HEK293 (cell line): Measurements from ENCODE around the gene NCKAP1.
A peak's percentile ranks its signal among the peaks of the same experiment; 100 is the strongest.

Experiments used
- BCL11B ChIP-seq: fragments of 450-650 bp; formaldehyde crosslinking; IDR thresholded peaks from 2 replicates; pipeline ENCODE4 v1.5.1; 2016; ENCODE audit warnings: low read depth, missing biosample characterization, missing genetic modification characterization
- KLF1 ChIP-seq: fragments of 450-650 bp; formaldehyde crosslinking; IDR thresholded peaks from 2 replicates; pipeline ENCODE4 v1.5.1; 2016; ENCODE audit warnings: missing biosample characterization, missing genetic modification characterization
- OSR2 ChIP-seq: fragments of 450-650 bp; formaldehyde crosslinking; IDR thresholded peaks from 2 replicates; pipeline ENCODE4 v1.5.1; 2016; ENCODE audit warnings: missing biosample characterization, missing genetic modification characterization
- PBX3 ChIP-seq: sonication (generic); formaldehyde crosslinking; IDR thresholded peaks from 2 replicates; pipeline ENCODE4 v1.8.1; 2022; ENCODE audit warnings: mild to moderate bottlenecking, moderate library complexity, missing genetic modification reagents
- SCRT1 ChIP-seq: fragments of 450-650 bp; formaldehyde crosslinking; IDR thresholded peaks from 2 replicates; pipeline ENCODE4 v1.5.1; 2016; ENCODE audit warnings: missing biosample characterization, missing genetic modification characterization, borderline replicate concordance
- ZBTB17 ChIP-seq: fragments of 450-650 bp; formaldehyde crosslinking; IDR thresholded peaks from 2 replicates; pipeline ENCODE4 v1.5.1; 2016; ENCODE audit warnings: missing biosample characterization, missing genetic modification characterization
- ZBTB21 ChIP-seq: fragments of 450-650 bp; formaldehyde crosslinking; IDR thresholded peaks from 2 replicates; pipeline ENCODE4 v1.5.1; 2017; ENCODE audit warnings: missing biosample characterization, missing genetic modification characterization
- ZEB2 ChIP-seq: fragments of 450-650 bp; formaldehyde crosslinking; IDR thresholded peaks from 2 replicates; pipeline ENCODE4 v1.5.1; 2016; ENCODE audit warnings: missing biosample characterization, missing genetic modification characterization
- ZNF155 ChIP-seq: fragments of 450-650 bp; formaldehyde crosslinking; IDR thresholded peaks from 2 replicates; pipeline ENCODE4 v1.5.1; 2016; ENCODE audit warnings: missing biosample characterization, missing genetic modification characterization
- ZNF175 ChIP-seq: fragments of 450-650 bp; formaldehyde crosslinking; IDR thresholded peaks from 2 replicates; pipeline ENCODE4 v1.5.1; 2016; ENCODE audit warnings: missing biosample characterization, missing genetic modification characterization
- ZNF184 ChIP-seq: fragments of 450-650 bp; IDR thresholded peaks from 2 replicates; pipeline ENCODE4 v1.5.1; 2018; ENCODE audit warnings: missing biosample characterization, mild to moderate bottlenecking, missing genetic modification characterization
- ZNF19 ChIP-seq: fragments of 450-650 bp; formaldehyde crosslinking; IDR thresholded peaks from 2 replicates; pipeline ENCODE4; 2016; ENCODE audit warnings: missing biosample characterization, missing genetic modification characterization, low read depth
- ZNF473 ChIP-seq: fragments of 450-650 bp; formaldehyde crosslinking; IDR thresholded peaks from 2 replicates; pipeline ENCODE4 v1.5.1; 2017; ENCODE audit warnings: missing biosample characterization, missing genetic modification characterization
- ZNF514 ChIP-seq: fragments of 450-650 bp; formaldehyde crosslinking; IDR thresholded peaks from 2 replicates; pipeline ENCODE4 v1.5.1; 2016; ENCODE audit warnings: missing biosample characterization, missing genetic modification characterization
- ZNF518A ChIP-seq: fragments of 450-650 bp; formaldehyde crosslinking; conservative IDR thresholded peaks from 2 replicates; pipeline ENCODE4 v1.5.1; 2016; ENCODE audit warnings: low read depth, missing biosample characterization, missing genetic modification characterization
- ZNF548 ChIP-seq: fragments of 450-650 bp; formaldehyde crosslinking; IDR thresholded peaks from 2 replicates; pipeline ENCODE4 v1.5.1; 2016; ENCODE audit warnings: missing biosample characterization, missing genetic modification characterization
- ZNF560 ChIP-seq: fragments of 450-650 bp; formaldehyde crosslinking; IDR thresholded peaks from 2 replicates; pipeline ENCODE4 v1.5.1; 2017; ENCODE audit warnings: missing biosample characterization, missing genetic modification characterization, borderline replicate concordance
- ZNF610 ChIP-seq: fragments of 450-650 bp; formaldehyde crosslinking; IDR thresholded peaks from 2 replicates; pipeline ENCODE4 v1.5.1; 2016; ENCODE audit warnings: missing biosample characterization, missing genetic modification characterization, borderline replicate concordance
- ZNF621 ChIP-seq: fragments of 450-650 bp; formaldehyde crosslinking; IDR thresholded peaks from 2 replicates; pipeline ENCODE4 v1.5.1; 2017; ENCODE audit warnings: missing biosample characterization, missing genetic modification characterization
- ZNF677 ChIP-seq: fragments of 450-650 bp; IDR thresholded peaks from 2 replicates; pipeline ENCODE4 v1.5.0; 2018; ENCODE audit warnings: missing biosample characterization, mild to moderate bottlenecking, missing genetic modification characterization, moderate library complexity
- TF ChIP-seq, protein P1 (sequence below): fragments of 450-650 bp; formaldehyde crosslinking; IDR thresholded peaks from 2 replicates; pipeline ENCODE4 v1.5.1; 2016; ENCODE audit warnings: missing biosample characterization, missing genetic modification characterization
- TF ChIP-seq, protein P2 (sequence below): fragments of 450-650 bp; formaldehyde crosslinking; IDR thresholded peaks from 2 replicates; pipeline ENCODE4 v1.5.1; 2016; ENCODE audit warnings: missing biosample characterization, missing genetic modification characterization
- TF ChIP-seq, protein P3 (sequence below): fragments of 450-650 bp; formaldehyde crosslinking; IDR thresholded peaks from 2 replicates; pipeline ENCODE4 v1.5.1; 2017; ENCODE audit warnings: missing biosample characterization, missing genetic modification characterization
- TF ChIP-seq, protein P4 (sequence below): fragments of 450-650 bp; formaldehyde crosslinking; IDR thresholded peaks from 2 replicates; pipeline ENCODE4 v1.5.1; 2016; ENCODE audit warnings: missing biosample characterization, missing genetic modification characterization

Gene NCKAP1

DNA sequence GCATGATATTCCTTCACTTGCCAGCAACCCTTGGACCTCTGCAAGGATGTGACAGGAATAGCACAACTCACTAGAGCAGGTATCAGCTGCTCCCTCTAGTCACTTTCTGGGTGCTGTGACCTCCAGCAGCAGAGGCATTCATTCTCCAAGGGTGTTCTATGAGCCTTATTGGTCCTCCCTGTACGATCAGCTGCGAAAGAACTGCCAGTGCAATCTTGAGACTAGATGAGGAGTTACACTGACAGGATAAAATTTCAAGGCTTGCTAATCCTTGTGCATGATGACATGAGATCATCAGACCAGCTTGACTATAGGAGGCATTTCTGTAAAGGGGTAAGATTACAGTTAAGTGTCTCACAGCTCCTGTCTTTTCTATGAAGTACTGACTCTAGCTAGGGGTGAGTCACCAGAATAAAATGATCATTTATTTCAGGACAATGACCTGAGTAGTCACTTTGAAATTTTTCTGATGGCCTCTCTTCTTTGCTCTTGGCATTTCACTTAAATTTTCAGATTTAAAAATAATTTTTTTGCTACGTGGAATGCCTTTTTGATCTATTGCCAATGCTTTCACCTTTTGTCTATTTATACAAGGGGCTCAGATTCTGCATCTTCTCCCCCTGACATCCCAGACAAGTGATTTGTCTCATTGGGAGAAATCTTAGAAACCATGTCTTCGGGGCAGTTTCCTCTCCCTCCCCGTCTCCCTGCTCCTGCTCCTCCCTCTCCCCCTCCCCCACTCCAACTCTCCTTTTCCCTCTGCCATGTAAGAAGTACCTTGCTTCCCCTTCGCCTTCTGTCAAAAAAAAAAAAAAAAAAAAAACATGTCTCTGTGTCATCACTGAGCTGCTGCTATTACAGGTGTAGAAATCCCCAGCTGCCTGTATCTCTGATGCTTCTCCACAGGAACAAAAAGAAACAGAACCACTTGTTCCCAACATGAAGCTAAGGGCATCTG lies 122.6 kb downstream of the NCKAP1 start (continued):
- TF ChIP-seq SCRT1 (tag by site-specific recombination): 0 out of 2 replicates have a peak, but pooled peaks have one; percentile 57
- TF ChIP-seq KLF1 (tag by site-specific recombination): no peak
- no peak for TF ChIP-seq ZNF621 (tag by site-specific recombination)
- TF ChIP-seq, protein P1, sequence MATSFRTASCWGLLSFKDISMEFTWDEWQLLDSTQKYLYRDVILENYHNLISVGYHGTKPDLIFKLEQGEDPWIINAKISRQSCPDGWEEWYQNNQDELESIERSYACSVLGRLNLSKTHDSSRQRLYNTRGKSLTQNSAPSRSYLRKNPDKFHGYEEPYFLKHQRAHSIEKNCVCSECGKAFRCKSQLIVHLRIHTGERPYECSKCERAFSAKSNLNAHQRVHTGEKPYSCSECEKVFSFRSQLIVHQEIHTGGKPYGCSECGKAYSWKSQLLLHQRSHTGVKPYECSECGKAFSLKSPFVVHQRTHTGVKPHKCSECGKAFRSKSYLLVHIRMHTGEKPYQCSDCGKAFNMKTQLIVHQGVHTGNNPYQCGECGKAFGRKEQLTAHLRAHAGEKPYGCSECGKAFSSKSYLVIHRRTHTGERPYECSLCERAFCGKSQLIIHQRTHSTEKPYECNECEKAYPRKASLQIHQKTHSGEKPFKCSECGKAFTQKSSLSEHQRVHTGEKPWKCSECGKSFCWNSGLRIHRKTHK (tag by site-specific recombination): no peak
- TF ChIP-seq, protein P2, sequence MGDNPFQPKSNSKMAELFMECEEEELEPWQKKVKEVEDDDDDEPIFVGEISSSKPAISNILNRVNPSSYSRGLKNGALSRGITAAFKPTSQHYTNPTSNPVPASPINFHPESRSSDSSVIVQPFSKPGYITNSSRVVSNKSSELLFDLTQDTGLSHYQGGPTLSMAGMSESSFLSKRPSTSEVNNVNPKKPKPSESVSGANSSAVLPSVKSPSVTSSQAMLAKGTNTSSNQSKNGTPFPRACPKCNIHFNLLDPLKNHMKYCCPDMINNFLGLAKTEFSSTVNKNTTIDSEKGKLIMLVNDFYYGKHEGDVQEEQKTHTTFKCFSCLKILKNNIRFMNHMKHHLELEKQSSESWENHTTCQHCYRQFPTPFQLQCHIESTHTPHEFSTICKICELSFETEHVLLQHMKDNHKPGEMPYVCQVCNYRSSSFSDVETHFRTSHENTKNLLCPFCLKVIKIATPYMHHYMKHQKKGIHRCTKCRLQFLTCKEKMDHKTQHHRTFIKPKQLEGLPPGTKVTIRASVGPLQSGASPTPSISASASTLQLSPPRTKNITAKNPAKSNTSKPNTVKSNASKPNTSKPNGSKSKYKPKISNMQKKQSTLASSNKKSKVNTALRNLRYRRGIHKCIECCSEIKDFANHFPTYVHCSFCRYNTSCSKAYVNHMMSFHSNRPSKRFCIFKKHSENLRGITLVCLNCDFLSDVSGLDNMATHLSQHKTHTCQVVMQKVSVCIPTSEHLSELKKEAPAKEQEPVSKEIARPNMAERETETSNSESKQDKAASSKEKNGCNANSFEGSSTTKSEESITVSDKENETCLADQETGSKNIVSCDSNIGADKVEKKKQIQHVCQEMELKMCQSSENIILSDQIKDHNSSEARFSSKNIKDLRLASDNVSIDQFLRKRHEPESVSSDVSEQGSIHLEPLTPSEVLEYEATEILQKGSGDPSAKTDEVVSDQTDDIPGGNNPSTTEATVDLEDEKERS (tag by site-specific recombination): no peak
- TF ChIP-seq ZNF610: no peak
- TF ChIP-seq ZBTB21: 0 out of 2 replicates have a peak, but pooled peaks have one; percentile 49
- no peak for TF ChIP-seq ZNF677 (tag by site-specific recombination)
- no peak for TF ChIP-seq ZNF19
- TF ChIP-seq ZNF155 (tag by site-specific recombination): no peak
- TF ChIP-seq ZNF473: no peak
- peak; percentile 95 for TF ChIP-seq OSR2 (tag by site-specific recombination)
- peak; percentile 79 for TF ChIP-seq ZBTB17 (tag by site-specific recombination)
- no peak for TF ChIP-seq ZNF518A (tag by site-specific recombination)
- no peak for TF ChIP-seq BCL11B (tag by site-specific recombination)
- no peak for TF ChIP-seq ZNF184
- TF ChIP-seq ZNF548 (tag by site-specific recombination): no peak
- TF ChIP-seq, protein P3, sequence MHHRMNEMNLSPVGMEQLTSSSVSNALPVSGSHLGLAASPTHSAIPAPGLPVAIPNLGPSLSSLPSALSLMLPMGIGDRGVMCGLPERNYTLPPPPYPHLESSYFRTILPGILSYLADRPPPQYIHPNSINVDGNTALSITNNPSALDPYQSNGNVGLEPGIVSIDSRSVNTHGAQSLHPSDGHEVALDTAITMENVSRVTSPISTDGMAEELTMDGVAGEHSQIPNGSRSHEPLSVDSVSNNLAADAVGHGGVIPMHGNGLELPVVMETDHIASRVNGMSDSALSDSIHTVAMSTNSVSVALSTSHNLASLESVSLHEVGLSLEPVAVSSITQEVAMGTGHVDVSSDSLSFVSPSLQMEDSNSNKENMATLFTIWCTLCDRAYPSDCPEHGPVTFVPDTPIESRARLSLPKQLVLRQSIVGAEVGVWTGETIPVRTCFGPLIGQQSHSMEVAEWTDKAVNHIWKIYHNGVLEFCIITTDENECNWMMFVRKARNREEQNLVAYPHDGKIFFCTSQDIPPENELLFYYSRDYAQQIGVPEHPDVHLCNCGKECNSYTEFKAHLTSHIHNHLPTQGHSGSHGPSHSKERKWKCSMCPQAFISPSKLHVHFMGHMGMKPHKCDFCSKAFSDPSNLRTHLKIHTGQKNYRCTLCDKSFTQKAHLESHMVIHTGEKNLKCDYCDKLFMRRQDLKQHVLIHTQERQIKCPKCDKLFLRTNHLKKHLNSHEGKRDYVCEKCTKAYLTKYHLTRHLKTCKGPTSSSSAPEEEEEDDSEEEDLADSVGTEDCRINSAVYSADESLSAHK (tag by site-specific recombination): no peak
- no peak for TF ChIP-seq PBX3 (CRISPR knock-in tag)
- no peak for TF ChIP-seq ZNF514
- TF ChIP-seq, protein P4, sequence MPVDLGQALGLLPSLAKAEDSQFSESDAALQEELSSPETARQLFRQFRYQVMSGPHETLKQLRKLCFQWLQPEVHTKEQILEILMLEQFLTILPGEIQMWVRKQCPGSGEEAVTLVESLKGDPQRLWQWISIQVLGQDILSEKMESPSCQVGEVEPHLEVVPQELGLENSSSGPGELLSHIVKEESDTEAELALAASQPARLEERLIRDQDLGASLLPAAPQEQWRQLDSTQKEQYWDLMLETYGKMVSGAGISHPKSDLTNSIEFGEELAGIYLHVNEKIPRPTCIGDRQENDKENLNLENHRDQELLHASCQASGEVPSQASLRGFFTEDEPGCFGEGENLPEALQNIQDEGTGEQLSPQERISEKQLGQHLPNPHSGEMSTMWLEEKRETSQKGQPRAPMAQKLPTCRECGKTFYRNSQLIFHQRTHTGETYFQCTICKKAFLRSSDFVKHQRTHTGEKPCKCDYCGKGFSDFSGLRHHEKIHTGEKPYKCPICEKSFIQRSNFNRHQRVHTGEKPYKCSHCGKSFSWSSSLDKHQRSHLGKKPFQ (tag by site-specific recombination): no peak
- TF ChIP-seq ZNF175 (tag by site-specific recombination): no peak
- peak; percentile 92 for TF ChIP-seq ZEB2 (tag by site-specific recombination)
- TF ChIP-seq ZNF560: no peak
